Tibial nerve (tissue), 4 donors: ENCODE data around the gene CPXM1.

ENCODE experiments used
- EP300 ChIP-seq, 2 donors: sonication (generic); formaldehyde crosslinking; IDR thresholded peaks; one replicate each; pipeline ENCODE4 v1.6.1; 2017; ENCODE audit warnings: antibody characterized with exemption in 2 of 2, mild to moderate bottlenecking in 1 of 2
- POLR2A ChIP-seq, 2 donors: fragments of 450-650 bp; IDR thresholded peaks; one replicate each; pipeline ENCODE4 v1.6.1; 2017; ENCODE audit warnings: antibody characterized with exemption in 2 of 2, mild to moderate bottlenecking in 2 of 2, moderate library complexity in 2 of 2
- TF ChIP-seq, protein P1 (sequence below), 5 experiments: fragments of 200-600 bp in 3 of 5; fragments of 450-650 bp in 2 of 5; sonication (generic) in 3 of 5; IDR thresholded peaks; one replicate each; pipeline ENCODE4 v1.5.1; 2016 to 2019; ENCODE audit warnings: antibody characterized with exemption in 5 of 5, mild to moderate bottlenecking in 3 of 5, moderate library complexity in 2 of 5

DNA sequence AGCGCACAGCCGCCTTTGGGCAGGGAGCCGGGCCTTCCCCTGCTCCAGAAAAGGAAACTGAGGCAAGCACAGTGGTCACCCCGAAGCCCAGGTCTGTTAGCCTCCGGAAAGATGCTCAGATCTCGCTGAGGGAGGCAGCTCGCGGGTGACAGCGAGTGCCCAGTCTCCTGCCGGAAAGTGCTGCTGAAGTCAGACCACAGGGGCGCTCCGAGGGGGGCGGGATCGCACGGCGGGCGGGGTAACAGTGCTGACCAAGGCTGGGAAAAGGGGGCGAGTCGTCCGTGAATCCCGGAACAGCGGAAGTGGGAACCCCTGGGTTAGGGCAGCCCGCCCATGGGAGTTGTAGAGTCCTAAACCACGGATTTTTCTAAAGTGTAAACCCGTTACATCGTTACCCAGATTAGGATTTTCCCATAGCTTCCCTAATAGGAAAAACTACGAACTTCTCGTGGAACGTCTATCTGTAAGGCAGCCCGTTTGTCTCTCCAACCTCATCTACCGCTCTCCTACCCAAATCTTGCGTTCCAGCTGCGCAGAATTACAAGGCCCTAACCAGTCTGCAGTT lies 40.6 kb upstream of the CPXM1 start:
- TF ChIP-seq, protein P1, sequence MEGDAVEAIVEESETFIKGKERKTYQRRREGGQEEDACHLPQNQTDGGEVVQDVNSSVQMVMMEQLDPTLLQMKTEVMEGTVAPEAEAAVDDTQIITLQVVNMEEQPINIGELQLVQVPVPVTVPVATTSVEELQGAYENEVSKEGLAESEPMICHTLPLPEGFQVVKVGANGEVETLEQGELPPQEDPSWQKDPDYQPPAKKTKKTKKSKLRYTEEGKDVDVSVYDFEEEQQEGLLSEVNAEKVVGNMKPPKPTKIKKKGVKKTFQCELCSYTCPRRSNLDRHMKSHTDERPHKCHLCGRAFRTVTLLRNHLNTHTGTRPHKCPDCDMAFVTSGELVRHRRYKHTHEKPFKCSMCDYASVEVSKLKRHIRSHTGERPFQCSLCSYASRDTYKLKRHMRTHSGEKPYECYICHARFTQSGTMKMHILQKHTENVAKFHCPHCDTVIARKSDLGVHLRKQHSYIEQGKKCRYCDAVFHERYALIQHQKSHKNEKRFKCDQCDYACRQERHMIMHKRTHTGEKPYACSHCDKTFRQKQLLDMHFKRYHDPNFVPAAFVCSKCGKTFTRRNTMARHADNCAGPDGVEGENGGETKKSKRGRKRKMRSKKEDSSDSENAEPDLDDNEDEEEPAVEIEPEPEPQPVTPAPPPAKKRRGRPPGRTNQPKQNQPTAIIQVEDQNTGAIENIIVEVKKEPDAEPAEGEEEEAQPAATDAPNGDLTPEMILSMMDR (IDR thresholded peaks at IDR 0.05): no peak
- TF ChIP-seq POLR2A (IDR thresholded peaks at IDR 0.05): no peak
- no peak for TF ChIP-seq EP300 (IDR thresholded peaks at IDR 0.05)
